C4-2B (cell line): ENCODE measurements around the gene ZNF37A.

Experiments
- CTCF ChIP-seq: fragments of 450-650 bp; conservative IDR thresholded peaks from 2 replicates; pipeline ENCODE4 v1.5.1; 2017; ENCODE audit warnings: mild to moderate bottlenecking
- ZFX ChIP-seq: fragments of 450-650 bp; IDR thresholded peaks from 2 replicates; pipeline ENCODE4 v1.6.1; 2017

- TF ChIP-seq CTCF, result no peak
- no peak for TF ChIP-seq ZFX
Measured at GRCh38 chr10:38157270-38157685, 63.1 kb downstream of the ZNF37A start.
